Measurements from ENCODE around the gene LRRC25. TPM values are rescaled to one million over a fixed set of nuclear protein-coding genes. Genes with fewer than 3 reads are reported as not detected.

LRRC25 gene
- total RNA-seq, 1 experiment from 2014 or later, result 0.12 TPM

- H4K20me1 ChIP-seq (ENCODE audit: insufficient read depth), result no peaks in the 10 kb centered on the region
- POLR2A ChIA-PET, result interaction anchor here (1.0 kb wide), 1 partner anchor 20 kb away, joined by 4 read pairs; the partner anchor contains the start of gene SSBP4
Observed at GRCh38 chr19:18438331-18439024, 41.1 kb upstream of the LRRC25 start.

More at GRCh38 chr19:18438331-18439024, 41.1 kb upstream of the LRRC25 start:
- Histone ChIP-seq H2AFZ (ENCODE audit: low read depth, low read length, poor library complexity, severe bottlenecking) (no peak overlapping the region), H3K4me1 (ENCODE audit: control insufficient read depth in 1 of 2, insufficient read depth in 2 of 2, low read length in 2 of 2) (peaks cover 27 to 50% of the 10 kb centered on the region in 2 experiments), H3K4me2 (ENCODE audit: low read length) (peak overlapping the region; percentile 96), H3K27ac (ENCODE audit: low read depth, low read length) (peak overlapping the region; percentile 99), H3K9ac (ENCODE audit: low read length) (peak overlapping the region; percentile 91), H3K27me3 (ENCODE audit: insufficient read depth, low read length) (no peaks in the 10 kb centered on the region), H3K9me2 (ENCODE audit: insufficient read depth) (no peaks in the 10 kb centered on the region), H3K9me3 (ENCODE audit: control insufficient read depth in 1 of 2, insufficient read depth in 1 of 2, low read depth in 1 of 2, low read length in 2 of 2) (no peaks in the 10 kb centered on the region), H3K36me3 (ENCODE audit: control insufficient read depth in 1 of 2, insufficient read depth in 2 of 2, low read length in 2 of 2) (peaks cover 0 to 9% of the 10 kb centered on the region in 2 experiments; a peak in 1 of 4 replicates), H3K4me3 (replicated peaks in 1 of 2; ENCODE audit: low read depth in 1 of 2, low read length in 2 of 2) (peak overlapping the region; percentile 78 to 84), H3K79me2 (ENCODE audit: insufficient read depth, low read length) (peaks cover 9% of the 10 kb centered on the region; the same call in 1 of the 2 replicates)
- no peak for DNase-seq (ENCODE audit: low read depth, low spot score)
- intact Hi-C loops (cut with micrococcal nuclease), result no loop called here
- RAD21 ChIA-PET (ENCODE audit: low non-redundant PET in 1 of 2, low total read pairs in 2 of 2, uncharacterized antibody in 2 of 2, unreplicated experiment in 2 of 2), result no interaction called here
- BruUV-seq (replicated peaks), result TSS peak; percentile 42
- CTCF ChIA-PET, result interaction anchor here (1.0 to 1.6 kb wide), 3 partner anchors 89 to 237 kb away, joined by 3 to 4 read pairs (median 3); no protein-coding TSS in a partner anchor
- ATAC-seq, result peak; percentile 15
- TF ChIP-seq EZH2phosphoT487 (IDR thresholded peaks at IDR 0.05; ENCODE audit: borderline replicate concordance), result no peak
- TF ChIP-seq RAD21 (IDR thresholded peaks at IDR 0.05; ENCODE audit: low read depth), result no peak
- TF ChIP-seq CTCF (IDR thresholded peaks at IDR 0.05 in 2 of 3, conservative IDR thresholded peaks at IDR 0.05 in 1 of 3; ENCODE audit: borderline replicate concordance in 1 of 3, insufficient read depth in 1 of 3, low read depth in 2 of 3, low read length in 2 of 3), result no peak
- no peak for TF ChIP-seq ELF1 (IDR thresholded peaks at IDR 0.05; ENCODE audit: borderline replicate concordance, low read depth)
- peak; percentile 19 for TF ChIP-seq POLR2AphosphoS5 (IDR thresholded peaks at IDR 0.05; ENCODE audit: low read depth, low read length)
- no peak for TF ChIP-seq ZBTB33 (IDR thresholded peaks at IDR 0.05; ENCODE audit: extremely low read depth, insufficient replicate concordance, low read length)
- no peak for TF ChIP-seq POLR2A (IDR thresholded peaks at IDR 0.05; ENCODE audit: borderline replicate concordance, extremely low read depth, insufficient read depth, insufficient read length)
- TF ChIP-seq ZFX (IDR thresholded peaks at IDR 0.05), result peak; percentile 25; the same call in 1 of the 2 replicates
- TF ChIP-seq SIN3A (IDR thresholded peaks at IDR 0.05; ENCODE audit: low read depth), result peak; percentile 28; the same call in 1 of the 2 replicates
- TF ChIP-seq EGR1 (IDR thresholded peaks at IDR 0.05; ENCODE audit: low read depth), result peak; percentile 54; the same call in 1 of the 2 replicates
- TF ChIP-seq JUND (IDR thresholded peaks at IDR 0.05), result no peak; the same call in 1 of the 2 replicates
- peak; percentile 64 for TF ChIP-seq SP1 (IDR thresholded peaks at IDR 0.05; ENCODE audit: low read depth)
